Stimulated activated CD4-positive, alpha-beta T cell treated with anti-CD3 and anti-CD28 coated beads, Interleukin-12 subunit alpha, Interleukin-12 subunit beta, amount 100 ng/mL, for 4 hours (primary cell): ENCODE data around the gene TBC1D17.

Experiments
- DNase-seq: peaks from one replicate; pipeline ENCODE4 v3.0.0-alpha.2; 2020

TBC1D17 gene

DNA sequence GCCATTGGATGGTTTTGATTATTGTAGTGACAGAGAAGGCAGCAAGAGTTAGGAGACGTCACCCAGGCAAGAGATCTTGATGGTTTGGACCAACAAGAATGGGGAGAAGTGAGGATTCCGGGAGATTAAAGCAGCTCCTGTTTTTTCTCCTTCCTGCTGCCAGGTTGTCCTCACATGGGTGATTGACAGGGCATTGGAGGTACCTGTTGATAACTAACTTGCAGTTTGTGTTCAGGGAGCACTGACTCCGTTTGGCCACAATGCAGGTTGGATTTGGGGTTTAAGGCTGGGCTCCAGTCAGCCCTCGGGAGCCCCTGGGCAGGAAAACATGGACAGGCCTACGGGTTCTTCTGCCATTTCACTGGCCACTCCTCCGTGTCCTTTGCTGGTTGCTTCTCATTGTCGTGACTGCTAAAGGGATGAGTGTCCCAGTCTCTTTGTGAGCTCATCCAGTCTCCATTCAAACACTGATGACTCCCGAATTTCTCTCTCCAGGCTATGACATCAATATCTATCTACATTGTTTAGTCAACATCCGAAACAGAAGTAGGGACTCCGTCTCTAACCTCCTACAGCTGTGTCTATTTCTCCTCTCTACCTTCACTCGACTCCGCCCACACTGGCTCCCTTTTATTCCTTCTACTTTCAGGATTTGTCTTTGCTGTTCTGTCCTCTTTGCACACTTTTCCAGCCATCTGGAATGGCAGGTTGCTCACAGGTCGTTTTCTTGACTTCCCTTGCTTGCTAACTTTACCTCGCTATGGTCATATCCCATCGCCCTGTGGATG, 27.9 kb upstream of the TBC1D17 start:
- DNase-seq = no peak

DNA sequence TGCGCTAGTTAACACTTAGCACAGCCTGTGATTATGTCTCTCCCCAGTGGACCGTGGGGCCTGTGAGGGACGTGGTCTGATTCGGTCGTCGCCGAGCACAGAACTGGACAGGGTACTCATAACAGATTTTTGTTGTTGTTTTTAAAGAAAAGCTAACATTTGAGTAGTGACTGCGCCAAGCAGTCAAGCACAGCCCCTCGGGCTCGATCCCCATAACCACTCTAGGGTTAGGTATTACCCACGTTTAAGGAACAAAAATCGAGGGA, 27.3 kb upstream of the TBC1D17 start:
- DNase-seq = no peak

DNA sequence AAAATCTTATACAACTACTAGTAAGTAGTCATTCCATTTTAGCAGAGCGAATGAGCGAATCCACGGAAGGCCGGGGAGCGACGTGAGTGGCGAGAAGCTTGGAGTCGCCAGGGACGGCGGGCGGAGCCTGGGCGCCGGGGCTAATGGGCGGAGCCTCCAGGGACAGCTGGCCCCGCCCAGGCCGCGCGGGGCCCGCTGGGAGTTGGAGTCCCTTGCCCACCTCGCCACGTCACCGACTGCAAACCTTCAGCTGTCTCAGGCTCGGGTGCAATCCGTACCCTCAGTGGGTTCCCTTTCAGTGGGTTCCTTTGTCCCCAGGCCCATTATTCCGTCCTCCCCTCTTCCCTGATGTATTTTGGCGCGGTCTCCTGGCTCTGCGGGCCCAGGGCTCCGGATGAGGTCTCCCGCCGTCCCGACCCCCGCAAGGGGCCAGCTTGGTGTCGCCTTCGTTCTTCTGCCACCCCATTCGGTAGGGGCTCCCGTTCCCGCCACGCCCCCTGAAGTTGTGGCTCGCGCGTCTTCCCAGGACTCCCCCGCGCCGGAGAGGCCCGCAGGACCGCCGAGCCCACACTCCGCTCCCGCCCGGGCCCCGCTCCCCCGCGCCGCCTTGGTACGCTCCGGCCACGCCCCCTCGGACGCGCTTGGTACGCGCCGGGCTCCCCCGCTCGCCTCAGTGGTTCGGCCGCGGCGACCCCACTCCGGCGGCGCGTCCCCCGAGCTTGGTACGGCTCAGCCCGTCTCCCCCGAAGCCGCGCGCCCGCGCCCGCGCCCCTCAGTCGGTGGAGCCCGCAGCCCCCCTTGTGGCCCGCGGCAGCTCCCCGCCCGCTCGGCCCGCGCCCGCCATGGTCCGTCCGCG, 26.8 kb upstream of the TBC1D17 start, which contains the start of gene PTOV1:
Gene PTOV1 (plus strand): TSS at position 673 of the 856 bp plus-strand sequence.
- DNase-seq = peak; percentile 86

DNA sequence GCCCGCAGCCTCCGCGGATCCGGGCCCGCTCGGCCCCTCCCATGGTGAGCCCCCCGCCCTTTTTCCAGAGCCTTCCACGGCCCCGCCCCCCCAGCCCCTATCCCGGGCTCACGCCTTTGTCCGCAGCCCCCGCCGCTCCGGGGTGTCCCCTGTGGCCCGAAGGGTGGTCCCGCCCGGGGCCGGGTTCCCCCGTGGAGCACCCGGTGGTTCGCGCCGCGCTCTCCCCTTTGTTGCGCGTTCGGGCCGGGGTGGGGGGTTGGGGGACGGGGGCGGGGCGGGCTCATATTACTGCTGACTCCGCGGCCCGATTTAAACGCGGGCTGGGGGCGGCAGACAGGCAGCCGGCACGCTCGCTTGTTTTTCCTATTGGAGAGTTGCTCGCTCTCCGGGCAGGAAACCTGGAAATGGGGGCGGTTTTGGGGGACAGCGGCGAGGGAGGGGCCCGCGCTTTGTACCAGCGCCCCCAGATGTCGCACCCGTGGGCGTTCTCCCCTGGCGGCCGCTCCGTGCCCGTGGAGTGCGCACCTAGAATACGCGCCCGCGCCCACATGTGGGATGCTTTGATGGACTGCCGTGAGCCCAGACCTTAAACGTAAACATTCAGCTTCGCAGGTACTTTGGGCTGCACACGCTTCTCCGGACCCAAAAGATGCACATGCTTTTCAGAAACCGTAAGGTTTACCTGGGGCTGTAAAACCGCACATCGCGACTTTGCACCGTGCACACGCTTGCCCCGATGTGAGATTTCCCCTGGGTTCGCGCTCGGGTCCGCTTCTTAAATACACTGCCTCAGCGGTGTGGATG, 25.8 kb upstream of the TBC1D17 start:
- DNase-seq = no peak

DNA sequence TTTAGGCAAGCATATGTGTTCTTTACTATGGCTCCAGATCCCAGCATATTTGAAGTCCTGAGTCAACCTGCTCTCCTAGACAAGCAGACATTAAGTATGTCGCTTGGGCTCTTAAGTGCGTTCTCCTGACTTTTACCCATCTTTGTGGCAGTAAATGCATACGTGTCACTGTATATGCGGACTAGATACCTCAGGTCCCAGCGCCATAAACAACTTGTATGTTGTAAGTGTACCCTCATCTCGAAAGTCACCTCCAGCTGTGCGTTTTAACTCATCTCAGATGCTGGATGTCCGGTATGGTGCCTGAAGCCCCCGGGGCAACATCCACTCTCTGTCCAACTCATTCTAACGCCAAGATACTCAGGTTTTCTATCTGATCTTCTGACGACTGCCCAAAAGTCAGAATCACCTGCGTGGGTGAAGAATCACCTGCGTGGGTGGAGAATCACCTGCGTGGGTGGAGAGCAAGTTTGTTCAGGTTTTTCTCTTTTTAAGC, 24.8 kb upstream of the TBC1D17 start:
- no peak for DNase-seq

DNA sequence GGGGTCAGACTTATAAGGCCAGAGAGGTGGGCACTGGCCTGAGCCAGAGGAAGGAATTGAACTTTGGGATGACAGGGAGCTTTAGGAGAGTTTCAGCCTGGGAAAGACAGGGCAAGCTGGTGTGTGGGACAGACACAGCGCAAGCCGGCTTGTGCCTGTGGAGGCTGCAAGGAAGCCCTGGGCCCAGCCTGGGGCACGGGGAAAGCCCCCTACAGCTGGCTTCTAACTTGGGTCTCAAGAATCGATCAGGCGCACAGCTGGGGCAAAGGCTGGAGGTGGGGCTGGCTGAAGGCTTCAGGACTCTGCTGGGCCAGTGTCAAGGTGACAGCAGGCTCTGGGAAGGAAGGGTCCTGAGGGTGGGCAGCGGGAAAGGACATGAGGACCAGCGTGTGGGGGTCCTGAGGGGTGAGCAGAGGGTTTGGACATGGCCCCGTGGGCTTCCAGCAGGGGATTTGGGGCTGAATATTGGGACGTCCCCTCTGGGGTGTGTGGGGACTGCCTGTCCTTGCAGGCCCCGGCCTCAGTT, 23.6 kb upstream of the TBC1D17 start:
- no peak for DNase-seq

DNA sequence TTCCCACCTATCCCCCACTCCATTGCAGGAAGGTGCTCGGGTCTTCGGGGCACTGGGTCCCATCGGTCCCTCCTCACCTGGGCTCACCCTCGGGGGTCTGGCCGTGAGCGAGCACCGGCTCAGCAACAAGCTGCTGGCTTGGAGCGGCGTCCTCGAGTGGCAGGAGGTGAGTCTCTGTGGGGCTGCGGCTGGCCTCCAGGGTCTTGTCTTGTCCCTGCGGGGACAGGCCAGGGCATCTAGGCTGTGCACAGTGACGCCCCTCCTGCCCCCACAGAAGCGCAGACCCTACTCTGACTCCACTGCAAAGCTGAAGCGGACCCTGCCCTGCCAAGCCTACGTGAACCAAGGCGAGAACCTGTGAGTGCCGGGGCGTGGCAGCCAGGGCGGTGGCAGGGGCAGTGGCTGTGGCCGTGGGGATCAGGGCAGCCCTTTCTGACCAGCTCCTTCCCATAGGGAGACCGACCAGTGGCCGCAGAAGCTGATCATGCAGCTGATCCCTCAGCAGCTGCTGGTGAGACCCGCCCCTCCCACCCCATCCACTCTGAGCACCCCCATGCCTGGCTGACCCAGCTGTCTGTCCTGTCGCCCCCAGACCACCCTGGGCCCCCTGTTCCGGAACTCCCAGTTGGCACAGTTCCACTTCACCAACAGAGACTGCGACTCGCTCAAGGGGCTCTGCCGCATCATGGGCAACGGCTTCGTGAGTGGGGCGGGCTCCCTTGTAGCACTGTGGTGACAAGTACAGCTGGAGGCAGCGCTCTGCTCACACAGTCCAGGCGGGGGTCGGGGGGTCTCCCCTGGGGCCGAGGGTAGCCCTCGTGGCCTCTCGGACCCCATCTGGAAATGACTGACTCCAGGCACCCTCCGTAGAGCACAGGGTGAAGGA, 22.9 kb upstream of the TBC1D17 start:
- DNase-seq = no peak

DNA sequence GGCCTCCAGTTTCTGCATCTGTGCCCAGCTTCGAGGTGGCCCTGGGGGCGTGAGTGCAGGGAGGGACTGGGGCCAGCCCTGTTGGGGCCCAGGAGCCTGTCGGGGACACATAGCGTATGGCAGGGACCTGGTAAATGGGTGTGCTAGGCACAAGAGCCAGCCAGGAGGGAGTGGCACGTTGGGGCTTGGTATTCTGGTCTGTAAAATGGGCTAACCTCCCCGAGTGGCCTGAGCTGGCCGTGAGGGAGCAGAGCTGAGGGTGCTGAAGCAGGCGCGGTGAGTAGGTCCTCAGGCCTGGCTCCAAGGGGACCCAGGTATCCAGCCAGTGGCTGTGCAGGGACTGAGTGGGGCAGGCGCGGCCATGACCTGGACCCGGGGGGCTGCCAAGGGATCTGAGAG, 22.2 kb upstream of the TBC1D17 start:
- no peak for DNase-seq

DNA sequence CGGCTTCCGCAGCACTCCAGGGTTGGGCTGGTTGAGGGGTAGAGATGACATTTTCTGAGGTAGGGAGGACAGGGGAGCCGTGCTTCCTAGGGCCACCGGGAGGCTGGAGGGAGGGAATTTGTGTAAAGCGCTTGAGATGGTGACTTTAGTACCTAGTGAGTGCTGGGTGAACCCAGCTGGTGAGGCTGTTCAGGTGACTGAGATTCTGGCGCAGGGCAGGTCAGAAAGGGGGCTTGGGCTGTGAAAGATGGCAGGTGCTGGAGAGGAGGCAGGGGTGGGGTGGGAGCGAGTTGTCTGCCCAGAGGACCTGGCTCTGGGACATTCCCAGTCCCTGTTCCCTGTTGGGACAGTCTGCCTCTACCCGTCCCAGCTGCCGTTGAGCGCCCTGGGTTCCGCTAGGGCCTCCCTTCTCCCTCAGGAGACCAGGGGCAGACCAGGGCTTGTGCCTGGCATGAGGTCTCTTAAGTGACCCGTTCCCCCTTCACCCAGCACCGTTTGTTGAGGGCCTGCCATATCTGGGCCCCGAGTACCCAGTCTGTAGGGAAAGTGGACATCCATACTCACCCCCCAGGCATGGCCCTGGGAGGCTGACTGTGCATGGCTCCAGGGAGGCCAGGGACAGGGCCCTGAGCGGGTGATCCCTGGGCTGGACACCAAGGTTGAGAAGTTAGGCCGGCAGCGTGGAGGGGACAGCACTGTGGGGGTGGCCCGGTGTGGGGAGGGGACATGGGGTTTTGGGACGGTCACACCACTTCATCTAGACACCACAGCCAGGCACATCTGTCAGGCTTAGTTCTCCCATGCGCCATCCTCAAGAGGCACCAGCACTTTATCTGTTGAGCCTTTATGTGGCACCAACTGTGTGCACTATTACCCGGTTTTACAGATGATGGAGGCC, 21.6 kb upstream of the TBC1D17 start:
- no peak for DNase-seq

DNA sequence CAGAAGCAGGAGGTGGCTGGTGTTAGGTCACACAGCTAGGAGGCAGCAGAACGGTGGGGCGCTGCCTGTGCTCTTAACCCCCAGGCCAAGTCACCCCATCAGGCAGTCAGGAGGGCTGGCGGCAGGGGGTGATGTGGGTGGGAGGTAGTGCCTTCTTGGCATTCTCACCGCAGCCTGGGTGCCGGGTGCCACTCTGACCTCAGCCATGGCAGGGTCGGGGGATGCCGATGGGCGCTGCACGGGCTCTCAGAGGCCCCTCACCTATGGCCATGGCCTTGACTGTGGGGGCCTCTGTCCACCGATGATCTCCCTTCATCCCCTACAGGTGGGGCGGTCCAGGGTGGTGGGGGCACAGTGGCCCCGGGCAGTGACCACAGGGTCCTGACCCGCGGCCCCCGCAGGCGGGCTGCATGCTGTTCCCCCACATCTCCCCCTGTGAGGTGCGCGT, 20.9 kb upstream of the TBC1D17 start:
- DNase-seq = no peak

DNA sequence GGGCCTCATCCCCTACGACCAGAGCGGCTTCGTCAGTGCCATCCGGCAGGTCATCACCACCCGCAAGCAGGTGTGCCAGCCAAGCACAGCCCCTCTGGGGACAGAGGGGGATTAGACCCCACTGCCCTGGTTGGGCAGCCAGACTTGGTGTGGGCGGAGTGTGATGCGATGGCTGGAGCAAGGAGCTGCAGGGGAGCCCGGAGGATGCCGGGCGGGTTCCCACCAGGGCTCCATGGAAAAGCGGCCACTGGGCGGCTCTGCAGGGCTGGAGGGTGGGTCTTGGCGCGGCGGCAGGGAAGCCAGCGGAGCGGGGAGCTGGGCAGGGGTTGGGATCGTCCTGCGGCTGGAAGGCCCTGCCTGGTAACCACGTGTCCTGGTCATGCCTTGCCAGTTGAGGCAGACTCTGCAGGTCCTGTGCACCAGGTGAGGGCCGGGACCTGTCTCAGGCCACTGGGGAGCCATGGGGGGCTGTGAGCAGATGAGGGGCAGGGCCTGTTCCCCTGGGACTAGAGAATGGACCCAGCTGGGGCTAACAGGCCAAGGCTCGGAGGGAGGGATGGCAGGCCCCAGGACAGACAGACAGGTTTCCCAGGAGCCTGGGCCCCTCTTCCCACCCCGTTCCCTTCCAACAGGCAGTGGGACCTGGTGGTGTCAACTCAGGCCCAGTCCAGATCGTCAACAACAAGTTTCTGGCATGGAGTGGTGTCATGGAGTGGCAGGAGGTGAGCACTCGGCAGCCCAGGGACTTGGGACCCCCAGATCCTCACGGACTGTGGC, 20.3 kb upstream of the TBC1D17 start:
- no peak for DNase-seq

DNA sequence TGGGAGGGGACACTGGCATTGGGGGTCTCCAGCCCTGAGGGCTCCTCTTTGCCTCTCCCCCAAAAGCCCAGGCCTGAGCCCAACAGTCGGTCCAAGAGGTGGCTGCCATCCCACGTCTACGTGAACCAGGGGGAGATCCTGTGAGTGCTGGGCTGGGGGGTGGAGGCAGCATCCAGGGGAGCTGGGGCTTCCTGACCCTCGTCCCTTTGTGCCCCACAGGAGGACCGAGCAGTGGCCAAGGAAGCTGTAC, 19.7 kb upstream of the TBC1D17 start:
- no peak for DNase-seq

DNA sequence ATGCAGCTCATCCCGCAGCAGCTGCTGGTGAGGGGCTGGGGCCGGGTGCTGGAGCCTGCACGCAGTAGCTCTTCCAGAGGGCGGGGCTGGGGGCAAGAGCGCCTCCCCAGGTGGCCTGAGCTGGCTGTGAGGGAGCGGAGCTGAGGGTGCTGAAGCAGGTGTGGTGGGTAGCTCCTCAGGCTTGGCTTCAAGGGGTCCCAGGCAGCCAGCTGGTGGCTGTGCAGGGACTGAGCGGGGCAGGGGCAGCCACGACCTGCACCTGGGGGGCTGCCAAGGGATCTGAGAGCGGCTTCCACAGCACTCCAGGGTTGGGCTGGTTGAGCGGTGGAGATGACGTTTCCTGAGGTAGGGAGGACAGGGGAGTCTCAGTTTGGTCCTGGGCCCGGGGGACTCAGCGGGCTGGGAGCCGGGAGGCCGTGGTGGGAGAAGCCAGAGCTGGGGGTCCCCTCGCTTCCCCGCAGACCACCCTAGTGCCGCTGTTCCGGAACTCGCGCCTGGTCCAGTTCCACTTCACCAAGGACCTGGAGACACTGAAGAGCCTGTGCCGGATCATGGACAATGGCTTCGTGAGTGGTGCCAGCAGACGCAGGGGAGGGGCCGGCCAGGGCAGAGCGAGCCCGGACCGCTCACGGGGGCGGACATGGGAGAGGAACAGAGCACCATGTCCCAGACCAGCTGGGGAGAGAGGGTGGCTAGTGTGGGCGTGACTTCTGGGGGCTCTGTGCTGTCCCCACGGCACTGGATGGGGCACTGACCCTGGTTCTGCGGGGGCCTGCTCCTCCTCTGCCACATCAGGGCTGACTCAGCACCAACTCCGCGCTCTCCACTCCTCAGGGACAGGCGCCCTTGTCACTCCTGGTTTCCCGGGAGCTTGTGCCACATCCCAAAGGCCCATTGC, 19.2 kb upstream of the TBC1D17 start:
- no peak for DNase-seq

DNA sequence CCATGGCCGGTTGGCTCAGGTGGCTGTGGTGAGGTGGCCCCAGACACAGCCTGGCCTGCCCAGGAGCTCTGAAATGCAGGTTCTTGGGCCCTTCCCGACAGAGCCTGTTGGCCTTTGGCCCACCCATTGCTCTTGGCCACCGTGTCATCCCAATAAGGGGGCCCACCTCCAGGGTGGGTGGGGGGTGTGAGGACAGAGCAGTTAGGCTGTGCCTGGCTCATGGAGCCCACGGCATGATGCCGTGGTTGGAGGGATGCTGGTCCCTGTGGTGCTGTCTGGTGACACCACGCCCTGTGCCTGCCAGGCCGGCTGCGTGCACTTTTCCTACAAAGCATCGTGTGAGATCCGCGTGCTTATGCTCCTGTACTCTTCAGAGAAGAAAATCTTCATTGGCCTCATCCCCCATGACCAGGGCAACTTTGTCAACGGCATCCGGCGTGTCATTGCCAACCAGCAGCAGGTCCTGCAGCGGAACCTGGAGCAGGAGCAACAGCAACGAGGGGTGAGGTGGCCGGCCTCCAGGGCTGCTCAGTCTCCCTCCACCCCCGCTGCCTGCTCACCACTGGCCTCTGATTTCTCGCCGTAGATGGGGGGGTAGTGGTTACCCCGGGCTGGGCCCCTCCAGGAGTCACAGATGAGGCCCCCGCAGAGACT, 17.7 kb upstream of the TBC1D17 start:
- DNase-seq = no peak

DNA sequence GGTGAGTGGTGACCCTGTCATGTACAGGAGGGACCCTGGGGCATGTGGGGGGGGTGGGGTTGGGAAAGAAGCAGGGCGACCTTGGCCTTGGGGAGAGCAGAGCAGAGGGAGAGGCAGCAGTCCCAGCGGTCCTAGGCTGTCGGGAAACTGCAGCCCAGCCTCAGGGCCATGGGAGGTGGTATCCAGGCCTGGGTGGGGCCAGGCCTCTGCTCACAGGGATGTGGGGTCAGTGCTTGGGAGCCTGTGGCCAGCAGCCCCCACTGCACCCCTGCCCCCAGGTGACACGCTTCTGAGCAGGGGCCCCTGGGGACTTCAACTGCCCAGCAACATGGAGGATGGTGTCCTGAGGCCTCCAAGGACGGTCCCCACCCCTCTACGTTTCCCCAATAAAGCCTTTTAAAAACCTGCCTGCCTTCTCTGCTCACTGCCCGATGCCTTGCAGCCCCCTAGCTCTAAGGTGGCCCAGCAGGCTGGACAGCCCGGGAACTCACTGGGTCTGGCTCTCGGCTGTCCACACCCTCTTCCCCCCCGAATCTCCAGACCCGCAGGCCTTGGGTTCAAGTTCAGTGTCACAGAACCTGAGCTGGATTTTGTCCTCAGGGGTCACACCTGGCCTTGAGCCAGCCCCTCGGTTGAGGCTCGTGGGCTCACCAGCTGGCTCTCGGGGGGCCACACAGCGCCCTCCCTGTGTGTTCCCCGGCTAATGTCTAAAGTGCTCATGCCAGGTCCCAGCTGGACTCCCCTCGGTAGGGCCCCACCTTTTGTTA, 17.0 kb upstream of the TBC1D17 start:
- DNase-seq = no peak

DNA sequence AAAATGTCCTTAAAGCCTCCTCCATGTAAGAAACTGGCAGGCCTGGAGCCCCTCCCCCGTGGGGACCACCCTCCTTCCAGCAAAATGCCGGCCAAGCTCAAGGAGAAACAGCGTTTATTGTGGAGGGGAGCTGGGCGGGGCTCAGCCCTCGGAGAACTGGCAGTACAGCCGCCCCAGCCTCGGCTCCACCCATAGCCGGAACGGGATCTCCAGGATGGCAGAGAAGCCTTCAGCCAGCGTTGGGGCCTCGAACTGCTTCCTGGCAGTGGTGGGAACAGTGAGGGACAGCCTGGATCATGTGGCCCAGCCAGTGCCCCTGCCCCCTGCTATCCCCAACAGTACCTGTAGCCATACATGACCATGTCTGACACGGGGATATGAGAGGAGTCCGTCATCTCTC, 16.4 kb upstream of the TBC1D17 start:
- DNase-seq = no peak

DNA sequence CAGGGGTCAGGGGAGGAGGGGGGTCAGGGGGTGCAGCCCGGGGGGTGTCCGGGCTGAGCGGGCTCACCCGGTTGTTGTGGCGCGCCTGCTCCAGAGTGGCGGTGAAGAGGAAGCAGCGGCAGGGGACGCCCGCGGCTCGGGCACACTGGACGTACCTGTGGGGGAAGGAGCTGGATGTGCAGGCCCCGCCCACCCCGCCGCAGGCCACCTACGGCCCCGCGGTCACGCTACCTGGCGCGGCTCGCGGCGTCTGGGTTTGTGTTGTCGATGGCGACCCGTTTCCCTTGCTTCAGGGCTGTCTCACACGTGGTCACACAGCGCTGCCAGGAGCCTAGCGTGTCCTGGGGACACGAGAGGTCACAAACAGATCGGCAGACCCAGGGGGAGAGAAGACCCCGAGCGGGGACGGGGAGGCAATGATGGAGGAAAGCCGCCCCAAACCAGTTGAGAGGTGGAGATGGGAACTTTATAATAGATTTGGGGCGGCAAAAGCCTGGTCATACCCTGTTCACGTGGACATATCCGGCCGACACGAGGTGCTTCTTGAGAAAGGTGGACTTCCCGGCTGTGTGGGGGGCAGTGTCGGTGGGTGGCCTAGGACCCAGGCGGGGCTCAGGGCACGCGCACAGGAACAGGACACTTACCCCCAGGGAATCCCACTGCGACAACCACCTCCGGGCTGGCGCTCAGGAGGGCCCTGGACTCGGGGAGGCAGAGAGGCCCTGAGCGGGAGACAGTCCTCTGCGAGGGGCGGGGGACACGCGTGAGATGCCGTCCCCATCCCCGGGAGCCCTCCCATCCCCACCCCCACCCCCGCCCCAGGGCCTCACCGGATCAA, 15.7 kb upstream of the TBC1D17 start:
- no peak for DNase-seq
